ENCODE measurements around the gene RBM15B.
"Not testable (repeated sequence)": the region's sequence is repeated elsewhere in the genome, so short reads cannot be mapped to it uniquely, and the experiment has no call there.

Gene RBM15B

DNA sequence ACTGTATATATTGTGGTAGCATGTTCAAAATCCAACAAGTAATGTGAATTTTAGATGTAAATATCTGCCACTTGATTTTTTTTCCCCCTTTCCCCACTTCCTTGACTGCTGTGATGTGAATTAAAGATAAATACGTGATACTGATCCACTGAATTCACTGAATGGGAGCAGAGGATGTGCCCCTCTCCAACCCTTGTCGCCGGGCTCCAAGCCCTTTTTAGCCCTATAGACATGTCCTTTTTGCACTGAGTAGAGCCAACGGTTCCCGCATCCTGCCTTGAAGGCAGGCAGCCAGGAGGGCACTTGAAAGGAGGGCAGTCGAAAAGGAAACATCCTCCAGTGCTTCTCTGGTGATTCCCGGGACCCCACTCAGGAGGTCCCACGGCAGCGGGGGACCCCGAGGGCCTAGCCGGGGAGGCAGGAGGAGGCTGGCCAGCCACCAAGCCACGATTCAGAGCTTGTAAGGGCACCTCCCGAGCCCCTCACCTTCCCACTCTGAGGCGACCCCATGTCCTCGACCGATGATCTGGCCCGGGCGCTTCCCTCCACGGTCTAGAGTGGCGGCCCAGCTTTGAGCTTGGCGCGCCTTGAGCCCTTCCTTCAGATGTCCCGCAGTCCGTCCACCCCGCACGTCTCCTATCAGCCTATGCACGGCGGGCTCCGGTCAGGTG, 6.9 kb upstream of the RBM15B start:
- Mint-ChIP-seq H3K36me3 (ENCODE audit: low read depth) (peaks cover 44% of the 10 kb centered on the region), H3K27ac (peak overlapping the region; percentile 98), H3K4me1 (ENCODE audit: low read depth) (peaks cover 32% of the 10 kb centered on the region), H3K4me3 (peak overlapping the region; percentile 98), H3K9me3 (no peaks in the 10 kb centered on the region), H3K27me3 (ENCODE audit: low read depth) (no peaks in the 10 kb centered on the region)
- peak; percentile 26 for DNase-seq (ENCODE audit: low spot score)

DNA sequence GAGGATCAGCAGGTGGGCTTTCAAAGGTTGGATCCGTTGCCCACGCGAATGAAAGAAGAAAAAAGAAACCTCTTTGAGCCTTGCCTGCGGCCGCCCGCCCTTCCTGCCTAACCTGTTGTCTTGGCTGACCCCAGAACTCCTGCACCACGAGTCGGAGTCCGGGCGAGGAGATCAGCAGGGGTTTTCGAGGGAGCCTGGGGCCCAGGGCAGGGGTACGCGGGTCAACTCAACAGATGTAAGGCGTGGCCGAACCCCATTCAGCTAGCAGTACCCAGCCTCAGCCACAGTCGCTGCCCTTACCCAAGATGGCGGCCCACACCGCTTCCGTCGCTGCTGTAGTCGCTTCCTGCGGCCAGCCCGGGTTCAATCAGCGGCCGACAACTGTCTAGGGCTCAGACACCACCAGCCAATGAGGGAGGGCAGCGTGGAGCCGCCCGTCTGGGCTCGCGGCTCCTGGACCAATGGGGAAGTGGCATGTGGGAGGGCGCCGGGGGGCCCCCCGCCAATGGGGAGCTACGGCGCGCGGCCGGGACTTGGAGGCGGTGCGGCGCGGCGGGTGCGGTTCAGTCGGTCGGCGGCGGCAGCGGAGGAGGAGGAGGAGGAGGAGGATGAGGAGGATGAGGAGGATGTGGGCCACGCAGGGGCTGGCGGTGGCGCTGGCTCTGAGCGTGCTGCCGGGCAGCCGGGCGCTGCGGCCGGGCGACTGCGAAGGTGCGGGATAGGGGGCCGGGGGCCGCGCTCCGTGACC, 6.2 kb upstream of the RBM15B start, which contains the start of gene MANF:
Gene MANF (plus strand): TSS at position 566 of the 748 bp plus-strand sequence. CDS start 52 bp downstream, at position 618.
- H3K4me1 Mint-ChIP-seq (ENCODE audit: low read depth): peaks cover 36% of the 10 kb centered on the region
- H3K4me3 Mint-ChIP-seq: peak within 1 kb of the TSS; percentile 98
- H3K9me3 Mint-ChIP-seq: no peaks in the 10 kb centered on the region
- peak; percentile 98 for DNase-seq (ENCODE audit: low spot score)
- H3K27ac Mint-ChIP-seq: peak within 1 kb of the TSS; percentile 98
- peaks cover 51% of the 10 kb centered on the region for H3K36me3 Mint-ChIP-seq (ENCODE audit: low read depth)
- no peaks in the 10 kb centered on the region for H3K27me3 Mint-ChIP-seq (ENCODE audit: low read depth)

DNA sequence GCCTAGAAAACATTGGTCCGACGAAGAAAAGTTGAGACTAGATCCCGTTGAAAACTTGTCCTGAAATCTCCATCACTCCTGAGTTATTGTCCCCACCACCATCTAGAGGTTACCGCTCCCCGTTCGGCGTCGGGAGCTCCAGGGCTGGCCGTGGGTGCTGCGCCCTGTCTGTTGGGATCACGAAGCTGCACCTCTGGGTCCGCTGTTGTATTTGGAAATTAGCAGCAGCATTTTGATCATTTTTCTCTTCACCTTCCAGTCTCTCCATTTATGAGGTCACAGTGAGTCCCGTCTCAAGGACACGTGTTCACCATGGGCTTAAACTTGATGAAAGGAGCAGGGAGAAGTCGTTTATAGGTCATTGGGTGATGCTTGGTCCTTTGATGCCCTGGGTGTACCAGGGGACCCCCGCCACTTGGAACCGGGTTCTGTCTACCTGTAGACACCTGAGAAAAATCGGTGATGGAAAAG, 5.4 kb upstream of the RBM15B start:
- Mint-ChIP-seq H3K36me3 (ENCODE audit: low read depth) (peaks cover 58% of the 10 kb centered on the region), H3K9me3 (no peaks in the 10 kb centered on the region), H3K4me3 (peak overlapping the region; percentile 98), H3K27ac (peak overlapping the region; percentile 87), H3K4me1 (ENCODE audit: low read depth) (peaks cover 43% of the 10 kb centered on the region), H3K27me3 (ENCODE audit: low read depth) (no peaks in the 10 kb centered on the region)
- DNase-seq (ENCODE audit: low spot score): no peak

DNA sequence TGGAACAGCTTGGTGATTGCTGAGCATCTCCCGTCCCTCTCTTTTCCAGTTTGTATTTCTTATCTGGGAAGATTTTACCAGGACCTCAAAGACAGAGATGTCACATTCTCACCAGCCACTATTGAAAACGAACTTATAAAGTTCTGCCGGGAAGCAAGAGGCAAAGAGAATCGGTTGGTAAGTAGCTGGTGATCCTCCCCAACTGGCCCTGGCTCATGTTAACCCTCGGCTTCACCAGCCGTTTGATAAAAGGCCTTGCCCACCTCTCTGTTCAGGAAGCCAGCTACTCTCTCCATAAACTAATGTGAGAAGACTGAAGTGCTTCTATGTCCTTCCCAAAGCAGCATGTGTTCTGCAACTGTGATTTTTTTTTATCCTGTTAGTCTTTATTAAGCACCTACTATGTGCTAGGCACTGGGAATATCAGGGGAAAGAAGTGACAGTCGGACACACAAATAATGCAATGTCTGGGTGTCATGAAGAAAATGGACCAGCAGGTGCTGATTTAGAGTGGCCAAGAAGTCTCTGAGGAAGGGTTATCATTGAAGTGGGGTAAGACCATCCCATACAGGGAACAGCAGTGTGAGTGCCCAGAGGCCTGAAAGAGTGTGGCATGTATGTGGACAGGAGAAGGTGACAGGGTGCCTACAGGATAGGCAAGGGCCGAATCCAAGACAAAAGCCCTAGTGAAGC, 4.8 kb upstream of the RBM15B start:
- Mint-ChIP-seq H3K4me3 (peak overlapping the region; percentile 98), H3K27ac (peak overlapping the region; percentile 87), H3K9me3 (no peaks in the 10 kb centered on the region), H3K4me1 (ENCODE audit: low read depth) (peaks cover 46% of the 10 kb centered on the region), H3K27me3 (ENCODE audit: low read depth) (no peaks in the 10 kb centered on the region), H3K36me3 (ENCODE audit: low read depth) (peaks cover 58% of the 10 kb centered on the region)
- DNase-seq (ENCODE audit: low spot score): no peak

DNA sequence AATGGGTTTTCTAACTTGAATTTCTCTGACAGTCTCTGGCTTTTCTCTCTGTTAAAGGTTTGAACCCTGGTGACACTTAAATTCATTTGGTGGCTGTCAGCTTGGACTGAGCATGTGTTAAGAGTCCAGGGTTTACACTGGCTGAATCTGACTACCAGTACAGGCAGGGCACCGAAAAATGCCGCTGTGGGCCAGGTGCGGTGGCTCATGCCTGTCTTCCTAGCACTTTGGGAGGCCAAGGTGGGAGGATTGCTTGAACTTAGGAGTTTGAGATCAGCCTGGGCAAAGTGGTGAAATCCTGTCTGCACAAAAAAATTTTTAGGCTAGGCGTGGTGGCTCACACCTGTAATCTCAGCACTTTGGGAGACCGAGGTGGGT, 4.2 kb upstream of the RBM15B start:
- no peak for DNase-seq (ENCODE audit: low spot score)
- H3K36me3 Mint-ChIP-seq (ENCODE audit: low read depth): peaks cover 58% of the 10 kb centered on the region
- H3K4me3 Mint-ChIP-seq: peak overlapping the region; percentile 98
- peaks cover 46% of the 10 kb centered on the region for H3K4me1 Mint-ChIP-seq (ENCODE audit: low read depth)
- H3K27me3 Mint-ChIP-seq (ENCODE audit: low read depth): no peaks in the 10 kb centered on the region
- no peak overlapping the region for H3K27ac Mint-ChIP-seq
- no peaks in the 10 kb centered on the region for H3K9me3 Mint-ChIP-seq

DNA sequence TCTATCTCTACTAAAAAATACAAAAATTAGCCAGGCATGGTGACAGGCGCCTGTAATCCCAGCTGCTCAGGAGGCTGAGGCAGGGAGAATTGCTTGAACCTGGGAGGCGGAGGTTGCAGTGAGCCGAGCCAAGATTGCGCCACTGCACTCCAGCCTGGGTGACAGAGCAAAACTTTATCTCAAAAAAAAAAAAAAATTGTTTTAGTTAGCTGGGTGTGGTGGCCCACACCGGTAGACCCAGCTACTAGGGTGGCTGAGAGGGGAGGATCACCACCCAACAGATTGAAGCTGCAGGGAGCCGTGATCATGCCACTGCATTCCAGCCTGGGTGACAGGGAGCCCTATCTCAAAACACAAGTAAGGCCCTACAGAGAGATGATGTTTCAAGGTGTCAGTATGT, 3.8 kb upstream of the RBM15B start:
- H3K4me1 Mint-ChIP-seq (ENCODE audit: low read depth): peaks cover 46% of the 10 kb centered on the region
- H3K4me3 Mint-ChIP-seq: peak overlapping the region; percentile 98
- not testable (repeated sequence) for H3K27me3 Mint-ChIP-seq (ENCODE audit: low read depth); H3K27ac Mint-ChIP-seq; DNase-seq (ENCODE audit: low spot score); H3K9me3 Mint-ChIP-seq
- H3K36me3 Mint-ChIP-seq (ENCODE audit: low read depth): peaks cover 59% of the 10 kb centered on the region

DNA sequence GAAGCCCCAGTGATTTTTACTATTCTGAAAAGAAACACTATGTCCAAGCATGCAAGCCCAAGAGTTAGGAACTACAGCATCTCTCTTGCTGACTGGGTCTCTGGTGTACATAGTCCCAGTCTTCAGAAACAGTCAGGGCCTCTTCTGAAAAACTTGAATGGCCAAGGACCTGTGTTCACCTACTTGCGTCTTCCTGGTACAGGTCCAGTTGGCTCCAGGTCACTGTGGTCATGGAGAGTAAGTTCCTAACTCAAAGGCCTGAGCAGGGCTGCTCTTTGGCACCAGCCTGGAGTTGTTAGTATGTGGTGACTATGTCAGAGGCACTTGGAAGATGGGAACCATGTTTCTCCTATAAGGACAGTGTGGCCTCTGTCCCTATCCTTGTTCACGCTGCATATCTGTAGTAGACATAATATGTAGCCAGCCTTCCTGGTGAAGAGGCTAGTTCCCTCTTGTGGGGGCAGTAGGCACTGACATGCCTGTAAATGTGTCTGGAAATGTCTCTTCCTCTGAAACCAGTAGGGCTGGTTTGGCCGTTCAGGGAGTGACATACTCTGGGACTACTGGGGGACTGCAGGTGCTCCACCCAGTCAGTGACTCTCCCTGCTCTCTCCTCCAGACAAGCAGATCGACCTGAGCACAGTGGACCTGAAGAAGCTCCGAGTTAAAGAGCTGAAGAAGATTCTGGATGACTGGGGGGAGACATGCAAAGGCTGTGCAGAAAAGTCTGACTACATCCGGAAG, 2.6 kb upstream of the RBM15B start:
- H3K4me1 Mint-ChIP-seq (ENCODE audit: low read depth): peaks cover 44% of the 10 kb centered on the region
- no peaks in the 10 kb centered on the region for H3K9me3 Mint-ChIP-seq
- DNase-seq (ENCODE audit: low spot score): no peak
- peak overlapping the region; percentile 41 for H3K27ac Mint-ChIP-seq
- peaks cover 68% of the 10 kb centered on the region for H3K36me3 Mint-ChIP-seq (ENCODE audit: low read depth)
- peak overlapping the region; percentile 56 for H3K4me3 Mint-ChIP-seq
- no peaks in the 10 kb centered on the region for H3K27me3 Mint-ChIP-seq (ENCODE audit: low read depth)

DNA sequence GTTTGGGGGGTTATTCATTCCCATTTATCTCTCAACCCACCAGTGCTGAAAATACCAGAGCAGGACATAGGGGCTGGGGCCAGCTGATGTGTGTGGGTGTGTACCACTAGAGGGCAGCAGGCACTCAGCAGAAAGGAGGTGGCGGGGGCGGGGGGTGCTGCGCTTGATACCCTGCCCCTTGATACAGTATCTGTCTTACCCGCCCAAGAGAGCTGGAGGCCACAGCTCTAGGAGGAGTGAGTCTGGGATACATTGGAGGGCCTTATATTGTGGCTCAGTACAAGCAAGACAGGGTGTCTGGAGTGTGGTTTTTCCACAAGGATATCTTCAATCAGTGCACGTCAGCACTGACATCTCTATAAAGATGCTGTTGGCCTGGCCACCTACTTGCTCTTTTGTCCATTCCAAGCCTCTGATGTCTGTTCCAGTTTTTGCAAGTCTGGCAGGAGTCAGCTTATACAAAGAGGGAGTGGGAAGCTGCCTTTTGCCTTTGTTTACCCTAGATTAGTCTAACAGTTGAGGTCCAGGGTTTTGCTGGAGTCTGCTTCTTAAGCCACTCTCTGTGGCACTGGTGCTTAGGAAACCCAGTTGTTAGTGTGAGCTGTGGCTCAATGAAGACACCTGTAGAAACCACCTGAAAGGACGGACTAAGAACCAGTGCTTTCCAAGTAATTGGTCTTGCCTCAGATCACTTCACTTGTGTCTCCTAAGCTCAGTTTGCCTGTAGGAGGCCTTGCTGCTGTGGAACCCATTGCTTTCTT, 1.5 kb upstream of the RBM15B start:
- Mint-ChIP-seq H3K4me3 (no peak overlapping the region), H3K9me3 (no peaks in the 10 kb centered on the region), H3K27me3 (ENCODE audit: low read depth) (no peaks in the 10 kb centered on the region), H3K4me1 (ENCODE audit: low read depth) (peaks cover 46% of the 10 kb centered on the region), H3K27ac (peak overlapping the region; percentile 45), H3K36me3 (ENCODE audit: low read depth) (peaks cover 70% of the 10 kb centered on the region)
- DNase-seq (ENCODE audit: low spot score): peak; percentile 54

DNA sequence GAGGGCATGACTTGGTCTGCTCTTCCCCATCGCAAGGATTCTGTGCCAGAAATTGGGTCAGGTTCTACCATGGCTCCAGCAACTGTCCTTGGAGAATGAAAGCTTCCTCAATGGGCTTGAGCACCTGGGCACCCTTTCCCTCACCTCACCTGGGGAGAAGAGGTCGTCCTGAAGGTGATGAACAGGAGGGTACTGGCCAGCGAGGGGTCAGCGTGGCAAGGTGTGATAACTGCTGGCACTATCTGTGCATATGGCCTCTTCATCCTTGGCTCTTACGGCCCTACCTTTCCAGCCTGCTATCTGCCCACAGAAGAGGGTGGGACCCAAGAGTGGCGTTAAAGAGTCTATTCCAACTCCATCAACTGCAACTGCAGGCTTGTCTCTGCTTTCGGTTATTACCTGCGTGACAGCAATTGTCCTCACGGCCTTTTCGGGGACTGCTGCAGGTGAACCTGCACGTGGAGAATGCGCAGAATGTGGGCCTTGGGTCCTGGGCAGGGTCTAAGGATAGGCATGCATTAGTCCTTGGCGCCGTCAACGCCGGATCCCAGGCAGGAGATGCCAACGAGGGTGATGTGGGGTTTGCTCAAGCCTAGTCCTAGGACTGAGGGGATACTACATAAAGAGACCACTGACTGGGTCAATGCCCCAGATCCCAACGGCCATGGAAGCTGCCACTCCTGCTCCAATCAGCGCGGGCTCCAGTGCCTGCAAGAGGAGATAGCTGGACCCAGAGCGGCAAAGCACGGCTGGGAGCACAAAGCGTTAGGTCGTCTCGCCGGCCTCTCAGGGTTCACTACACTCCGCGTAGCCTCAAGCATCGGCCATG, 625 bp upstream of the RBM15B start:
- Mint-ChIP-seq H3K4me1 (ENCODE audit: low read depth) (peaks cover 50% of the 10 kb centered on the region), H3K27me3 (ENCODE audit: low read depth) (no peaks in the 10 kb centered on the region), H3K4me3 (peak overlapping the region; percentile 64), H3K27ac (peak overlapping the region; percentile 67), H3K9me3 (no peaks in the 10 kb centered on the region), H3K36me3 (ENCODE audit: low read depth) (peaks cover 71% of the 10 kb centered on the region)
- no peak for DNase-seq (ENCODE audit: low spot score)

DNA sequence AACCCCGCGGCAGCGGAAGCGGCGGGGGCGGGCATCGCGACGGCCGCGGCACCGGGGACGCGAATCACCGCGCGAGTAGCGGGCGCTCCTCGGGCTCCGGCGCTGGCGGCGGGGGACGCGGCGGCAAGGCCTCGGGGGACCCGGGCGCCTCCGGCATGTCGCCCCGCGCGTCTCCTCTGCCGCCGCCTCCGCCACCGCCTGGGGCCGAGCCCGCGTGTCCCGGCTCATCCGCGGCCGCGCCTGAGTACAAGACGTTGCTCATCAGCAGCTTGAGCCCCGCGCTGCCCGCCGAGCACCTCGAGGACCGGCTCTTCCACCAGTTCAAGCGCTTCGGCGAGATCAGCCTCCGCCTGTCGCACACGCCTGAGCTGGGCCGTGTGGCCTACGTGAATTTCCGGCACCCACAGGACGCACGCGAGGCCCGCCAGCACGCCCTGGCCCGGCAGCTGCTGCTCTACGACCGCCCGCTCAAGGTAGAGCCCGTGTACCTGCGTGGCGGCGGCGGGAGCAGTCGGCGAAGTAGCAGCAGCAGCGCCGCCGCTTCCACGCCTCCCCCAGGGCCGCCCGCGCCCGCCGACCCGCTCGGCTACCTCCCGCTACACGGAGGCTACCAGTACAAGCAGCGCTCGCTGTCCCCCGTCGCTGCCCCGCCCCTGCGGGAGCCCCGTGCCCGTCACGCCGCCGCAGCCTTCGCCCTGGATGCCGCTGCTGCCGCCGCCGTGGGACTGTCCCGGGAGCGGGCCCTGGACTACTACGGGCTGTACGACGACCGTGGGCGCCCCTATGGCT, 675 bp downstream of the RBM15B start:
- H3K27me3 Mint-ChIP-seq (ENCODE audit: low read depth): no peaks in the 10 kb centered on the region
- H3K9me3 Mint-ChIP-seq: no peaks in the 10 kb centered on the region
- peak; percentile 32 for DNase-seq (ENCODE audit: low spot score)
- H3K36me3 Mint-ChIP-seq (ENCODE audit: low read depth): peaks cover 66% of the 10 kb centered on the region
- H3K27ac Mint-ChIP-seq: peak overlapping the region; percentile 86
- H3K4me1 Mint-ChIP-seq (ENCODE audit: low read depth): peaks cover 53% of the 10 kb centered on the region
- peak overlapping the region; percentile 86 for H3K4me3 Mint-ChIP-seq

DNA sequence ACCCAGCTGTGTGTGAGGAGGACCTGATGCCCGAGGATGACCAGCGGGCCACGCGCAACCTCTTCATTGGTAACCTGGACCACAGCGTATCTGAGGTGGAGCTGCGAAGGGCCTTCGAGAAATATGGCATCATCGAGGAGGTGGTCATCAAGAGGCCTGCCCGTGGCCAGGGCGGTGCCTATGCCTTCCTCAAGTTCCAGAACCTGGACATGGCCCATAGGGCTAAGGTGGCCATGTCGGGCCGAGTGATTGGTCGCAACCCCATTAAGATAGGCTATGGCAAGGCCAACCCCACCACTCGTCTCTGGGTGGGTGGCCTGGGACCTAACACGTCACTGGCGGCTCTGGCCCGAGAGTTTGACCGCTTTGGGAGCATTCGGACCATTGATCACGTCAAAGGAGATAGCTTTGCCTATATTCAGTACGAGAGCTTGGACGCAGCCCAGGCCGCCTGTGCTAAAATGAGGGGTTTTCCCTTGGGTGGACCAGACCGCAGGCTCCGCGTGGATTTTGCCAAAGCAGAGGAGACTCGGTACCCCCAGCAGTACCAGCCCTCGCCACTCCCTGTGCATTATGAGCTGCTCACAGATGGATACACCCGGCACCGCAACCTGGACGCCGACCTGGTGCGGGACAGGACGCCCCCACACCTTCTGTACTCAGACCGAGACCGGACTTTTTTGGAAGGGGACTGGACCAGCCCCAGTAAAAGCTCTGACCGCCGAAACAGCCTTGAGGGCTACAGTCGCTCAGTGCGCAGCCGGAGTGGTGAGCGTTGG, 1.5 kb downstream of the RBM15B start:
- H3K27ac Mint-ChIP-seq: peak overlapping the region; percentile 69
- H3K36me3 Mint-ChIP-seq (ENCODE audit: low read depth): peaks cover 67% of the 10 kb centered on the region
- peak overlapping the region; percentile 86 for H3K4me3 Mint-ChIP-seq
- no peak for DNase-seq (ENCODE audit: low spot score)
- no peaks in the 10 kb centered on the region for H3K27me3 Mint-ChIP-seq (ENCODE audit: low read depth)
- no peaks in the 10 kb centered on the region for H3K9me3 Mint-ChIP-seq
- peaks cover 51% of the 10 kb centered on the region for H3K4me1 Mint-ChIP-seq (ENCODE audit: low read depth)
